Mesenchymal stem cell (in vitro differentiated cells and primary cell): ENCODE measurements around the gene TMEM220.

Source experiments
- DNase-seq: peaks from one replicate; pipeline ENCODE4 v3.0.0-alpha.2; 2013
- H2AFZ ChIP-seq: one replicate; pipeline ENCODE4 v1.6.1; 2013; ENCODE audit warnings: low read depth, mild to moderate bottlenecking, control low read depth, inconsistent platforms, low read length, moderate library complexity
- H2AK5ac ChIP-seq: 2 replicates; pipeline ENCODE4 v1.6.1; 2013; ENCODE audit warnings: low read length, moderate library complexity, mild to moderate bottlenecking, inconsistent platforms; ENCODE audit not compliant: severe bottlenecking
- H2BK120ac ChIP-seq: one replicate; pipeline ENCODE4 v1.6.1; 2013; ENCODE audit warnings: low read depth, mild to moderate bottlenecking, inconsistent platforms, low read length, moderate library complexity
- H2BK12ac ChIP-seq, 2 experiments: one replicate each; pipeline ENCODE4 v1.6.1; 2013; ENCODE audit warnings: inconsistent platforms in 2 of 2, low read length in 2 of 2, mild to moderate bottlenecking in 2 of 2, moderate library complexity in 2 of 2, control low read depth in 1 of 2
- H2BK15ac ChIP-seq: one replicate; pipeline ENCODE4 v1.6.1; 2013; ENCODE audit warnings: mild to moderate bottlenecking, low read depth, inconsistent platforms; ENCODE audit not compliant: poor library complexity, severe bottlenecking
- H2BK5ac ChIP-seq: 2 replicates; pipeline ENCODE4 v1.6.1; 2013; ENCODE audit warnings: low read depth, mild to moderate bottlenecking, low read length, control low read depth, inconsistent platforms; ENCODE audit not compliant: poor library complexity, severe bottlenecking
- H3K14ac ChIP-seq, 2 experiments: one replicate each; pipeline ENCODE4 v1.6.1; 2013; ENCODE audit warnings: inconsistent platforms in 2 of 2, low read length in 2 of 2, control low read depth in 1 of 2, mild to moderate bottlenecking in 1 of 2, moderate library complexity in 1 of 2
- H3K18ac ChIP-seq, 2 experiments: one replicate each; pipeline ENCODE4 v1.6.1; 2013; ENCODE audit warnings: inconsistent platforms in 2 of 2, low read length in 2 of 2, control low read depth in 1 of 2, low read depth in 1 of 2, mild to moderate bottlenecking in 1 of 2
- H3K23ac ChIP-seq, 2 experiments: one replicate each; pipeline ENCODE4 v1.6.1; 2013; ENCODE audit warnings: inconsistent platforms in 2 of 2, low read length in 2 of 2, mild to moderate bottlenecking in 2 of 2, moderate library complexity in 2 of 2, control low read depth in 1 of 2
- H3K27ac ChIP-seq: 2 replicates; pipeline ENCODE4 v1.5.1; 2013; ENCODE audit warnings: mild to moderate bottlenecking, moderate library complexity, low read length, control low read depth, inconsistent platforms; ENCODE audit not compliant: poor library complexity, severe bottlenecking
- H3K27me3 ChIP-seq, 2 experiments: 2 replicates each; pipeline versions ENCODE4 v1.6.1 to v1.7.0; 2013; ENCODE audit warnings: low read length in 2 of 2, mild to moderate bottlenecking in 2 of 2, moderate library complexity in 2 of 2, control low read depth in 1 of 2, inconsistent platforms in 1 of 2; ENCODE audit not compliant: control insufficient read depth in 1 of 2, insufficient read depth in 1 of 2
- H3K36me3 ChIP-seq, 2 experiments: 2 replicates each; pipeline versions ENCODE4 v1.6.1 to v1.7.0; 2013; ENCODE audit warnings: low read length in 2 of 2, control low read depth in 1 of 2, inconsistent platforms in 1 of 2, low read depth in 1 of 2, mild to moderate bottlenecking in 1 of 2; ENCODE audit not compliant: insufficient read depth in 2 of 2, control insufficient read depth in 1 of 2
- H3K4ac ChIP-seq, 2 experiments: one replicate each; pipeline ENCODE4 v1.6.1; 2013; ENCODE audit warnings: inconsistent platforms in 2 of 2, low read length in 2 of 2, mild to moderate bottlenecking in 2 of 2, moderate library complexity in 2 of 2, control low read depth in 1 of 2, low read depth in 1 of 2
- H3K4me1 ChIP-seq: 2 replicates; pipeline ENCODE4 v1.6.1; 2013; ENCODE audit warnings: low read depth, low read length, control low read depth; ENCODE audit not compliant: control insufficient read depth, insufficient read depth
- H3K4me2 ChIP-seq: 2 replicates; pipeline ENCODE4 v1.6.1; 2013; ENCODE audit warnings: low read length, mild to moderate bottlenecking, inconsistent platforms; ENCODE audit not compliant: poor library complexity, severe bottlenecking
- H3K4me3 ChIP-seq, 2 experiments: 2 replicates each; pipeline versions ENCODE4 v1.5.1 to v1.7.0; 2013; ENCODE audit warnings: low read length in 2 of 2, mild to moderate bottlenecking in 2 of 2, control low read depth in 1 of 2, low read depth in 1 of 2; ENCODE audit not compliant: insufficient read depth in 1 of 2
- H3K79me1 ChIP-seq: replicated peaks from 2 replicates; pipeline ENCODE4 v1.6.1; 2013; ENCODE audit warnings: mild to moderate bottlenecking, control low read depth, low read length, inconsistent platforms; ENCODE audit not compliant: poor library complexity, severe bottlenecking
- H3K9ac ChIP-seq: 2 replicates; pipeline ENCODE4 v1.7.0; 2013; ENCODE audit warnings: mild to moderate bottlenecking, low read length, moderate library complexity
- H3K9me3 ChIP-seq: 2 replicates; pipeline ENCODE4 v1.7.0; 2013; ENCODE audit warnings: mild to moderate bottlenecking, low read length; ENCODE audit not compliant: control insufficient read depth
- H4K8ac ChIP-seq: one replicate; pipeline ENCODE4 v1.6.1; 2013; ENCODE audit warnings: inconsistent platforms, mild to moderate bottlenecking, low read length, moderate library complexity
- H4K91ac ChIP-seq: one replicate; pipeline ENCODE4 v1.6.1; 2013; ENCODE audit warnings: mild to moderate bottlenecking, low read length, inconsistent platforms
- WGBS: methylation state at CpG from one replicate; pipeline ENCODE4 v1.1.7; 2013; ENCODE audit warnings: mixed read lengths; 5-methylcytosine and 5-hydroxymethylcytosine counted together

Gene TMEM220

DNA sequence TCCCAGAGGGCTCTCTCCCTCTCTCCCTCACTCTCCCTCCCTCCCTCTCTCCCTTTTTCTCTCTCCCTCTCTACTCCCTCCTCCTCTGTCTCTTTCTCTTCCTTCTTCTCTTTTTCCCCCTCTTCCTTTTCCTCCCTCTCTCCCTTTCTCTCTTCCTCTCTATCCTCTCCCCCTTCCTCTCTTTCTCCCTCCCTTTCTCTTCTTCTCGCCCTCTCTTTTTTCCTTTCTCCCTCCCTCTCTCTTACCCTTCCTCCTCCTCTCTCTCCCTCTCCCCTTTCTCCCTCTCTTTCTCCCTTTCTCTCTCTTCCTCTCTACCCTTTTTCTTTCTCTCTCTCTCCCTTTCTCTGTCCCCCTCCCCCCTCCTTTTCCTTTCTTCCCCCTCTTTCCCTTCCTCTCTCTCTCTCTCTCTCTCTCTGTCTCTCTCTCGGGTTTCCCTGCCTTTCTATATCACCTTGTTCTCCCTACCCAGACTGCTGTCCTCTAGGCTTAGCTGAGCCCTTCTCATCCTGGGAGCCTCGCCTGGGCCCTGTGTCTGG, 25.8 kb upstream of the TMEM220 start:
- Histone ChIP-seq H3K27ac (no peak overlapping the region), H3K9ac (no peak overlapping the region), H2BK120ac (no peak overlapping the region), H2BK12ac (no peak overlapping the region), H3K9me3 (no peaks in the 10 kb centered on the region), H3K23ac (no peak overlapping the region), H3K4me2 (no peak overlapping the region), H3K18ac (no peak overlapping the region), H3K4me1 (no peaks in the 10 kb centered on the region), H2BK5ac (no peak overlapping the region), H3K36me3 (no peaks in the 10 kb centered on the region), H2AK5ac (no peak overlapping the region), H4K91ac (no peak overlapping the region), H3K4ac (no peak overlapping the region), H4K8ac (no peak overlapping the region), H2BK15ac (no peak overlapping the region), H2AFZ (no peak overlapping the region), H3K4me3 (no peak overlapping the region), H3K79me1 (no peaks in the 10 kb centered on the region), H3K14ac (no peak overlapping the region), H3K27me3 (peaks cover 0 to 28% of the 10 kb centered on the region in 2 experiments)
- 52% methylated on average over 3 of the region's 3 CpGs for WGBS
- DNase-seq, result no peak

GRCh38 chr17:10754861-10755591, 25.2 kb upstream of the TMEM220 start:
- H2BK12ac ChIP-seq, result no peak overlapping the region
- no peaks in the 10 kb centered on the region for H3K36me3 ChIP-seq
- no peak overlapping the region for H3K4me2 ChIP-seq
- no peak for DNase-seq
- H3K4me1 ChIP-seq, result no peaks in the 10 kb centered on the region
- H2BK120ac ChIP-seq, result no peak overlapping the region
- no peak overlapping the region for H3K14ac ChIP-seq
- H3K9me3 ChIP-seq, result no peaks in the 10 kb centered on the region
- H2BK15ac ChIP-seq, result no peak overlapping the region
- no peak overlapping the region for H3K23ac ChIP-seq
- H3K4ac ChIP-seq, result no peak overlapping the region
- H2AFZ ChIP-seq, result no peak overlapping the region
- no peak overlapping the region for H4K8ac ChIP-seq
- no peak overlapping the region for H3K18ac ChIP-seq
- no peak overlapping the region for H2BK5ac ChIP-seq
- no peak overlapping the region for H3K4me3 ChIP-seq
- no peak overlapping the region for H2AK5ac ChIP-seq
- no peak overlapping the region for H3K9ac ChIP-seq
- no peak overlapping the region for H3K27ac ChIP-seq
- no peak overlapping the region for H4K91ac ChIP-seq
- WGBS, result 24% methylated on average over 11 of the region's 14 CpGs
- no peaks in the 10 kb centered on the region for H3K79me1 ChIP-seq
- peaks cover 0 to 29% of the 10 kb centered on the region in 2 experiments for H3K27me3 ChIP-seq

DNA sequence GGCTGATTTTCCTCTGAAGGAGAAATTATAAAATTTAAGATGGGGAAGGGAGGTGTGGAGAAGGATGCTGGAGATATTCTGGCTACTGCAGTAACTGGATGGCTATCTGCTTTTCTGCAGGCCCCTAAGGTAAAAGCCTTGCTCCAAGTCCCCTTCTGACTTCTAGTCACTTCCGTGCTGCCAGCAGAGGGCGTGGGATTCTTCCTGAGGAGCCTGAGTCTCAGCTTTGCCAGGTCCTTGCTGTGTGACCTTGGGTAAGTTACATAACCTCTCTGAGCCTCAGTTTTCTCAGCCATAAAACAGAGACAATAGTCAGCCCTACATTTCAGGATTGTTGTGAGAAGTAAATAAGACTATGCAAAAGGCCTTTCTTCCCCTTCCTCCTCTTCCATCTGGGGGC, 24.3 kb upstream of the TMEM220 start:
- no peak overlapping the region for H3K18ac ChIP-seq
- no peak overlapping the region for H2BK12ac ChIP-seq
- H2AFZ ChIP-seq, result no peak overlapping the region
- no peak overlapping the region for H2BK5ac ChIP-seq
- H3K27me3 ChIP-seq, result peaks cover 0 to 38% of the 10 kb centered on the region in 2 experiments
- no peak overlapping the region for H4K91ac ChIP-seq
- H2BK120ac ChIP-seq, result no peak overlapping the region
- H3K79me1 ChIP-seq, result no peaks in the 10 kb centered on the region
- DNase-seq, result no peak
- H3K27ac ChIP-seq, result no peak overlapping the region
- no peaks in the 10 kb centered on the region for H3K4me1 ChIP-seq
- H3K9ac ChIP-seq, result no peak overlapping the region
- no peak overlapping the region for H3K23ac ChIP-seq
- WGBS, result 0% methylated on average over 2 of the region's 2 CpGs
- H2AK5ac ChIP-seq, result no peak overlapping the region
- no peak overlapping the region for H4K8ac ChIP-seq
- no peak overlapping the region for H2BK15ac ChIP-seq
- H3K4ac ChIP-seq, result no peak overlapping the region
- H3K4me2 ChIP-seq, result no peak overlapping the region
- no peaks in the 10 kb centered on the region for H3K9me3 ChIP-seq
- no peaks in the 10 kb centered on the region for H3K36me3 ChIP-seq
- no peak overlapping the region for H3K4me3 ChIP-seq
- H3K14ac ChIP-seq, result no peak overlapping the region

- Histone ChIP-seq H3K9ac (no peak overlapping the region), H2BK120ac (no peak overlapping the region), H4K91ac (no peak overlapping the region), H2BK5ac (no peak overlapping the region), H3K4ac (no peak overlapping the region), H4K8ac (no peak overlapping the region), H3K4me3 (no peak overlapping the region), H3K27ac (no peak overlapping the region), H2BK12ac (no peak overlapping the region), H3K23ac (no peak overlapping the region), H3K4me1 (no peaks in the 10 kb centered on the region), H2AK5ac (no peak overlapping the region), H2BK15ac (no peak overlapping the region), H3K9me3 (no peaks in the 10 kb centered on the region), H3K14ac (no peak overlapping the region), H3K18ac (no peak overlapping the region), H3K36me3 (no peaks in the 10 kb centered on the region), H3K4me2 (no peak overlapping the region), H3K79me1 (no peaks in the 10 kb centered on the region), H3K27me3 (peaks cover 0 to 38% of the 10 kb centered on the region in 2 experiments), H2AFZ (no peak overlapping the region)
- no peak for DNase-seq
- 68% methylated on average over 7 of the region's 10 CpGs for WGBS
Measured at GRCh38 chr17:10752696-10753095, 22.9 kb upstream of the TMEM220 start.
